LNCaP clone FGC (cell line): ENCODE results near the gene FOXA2.

Experiments
- DNase-seq: peaks from one replicate; pipeline ENCODE4 v3.0.0-alpha.2; 2011; ENCODE audit warnings: low read depth
- H3K4me3 ChIP-seq: 2 replicates; pipeline ENCODE4 v1.5.1; 2011; ENCODE audit warnings: mild to moderate bottlenecking, low read depth, low read length, control low read depth
- CTCF ChIP-seq: IDR thresholded peaks from 2 replicates; pipeline ENCODE4 v1.5.1; 2012; ENCODE audit warnings: mild to moderate bottlenecking; ENCODE audit not compliant: control insufficient read depth, insufficient read depth; ENCODE audit errors: extremely low read depth

Gene FOXA2

GRCh38 chr20:22546344-22546743 lies 38.0 kb downstream of the FOXA2 start:
- H3K4me3 ChIP-seq = no peak overlapping the region
- no peak for TF ChIP-seq CTCF
- DNase-seq = no peak

GRCh38 chr20:22545045-22545444 lies 39.3 kb downstream of the FOXA2 start:
- H3K4me3 ChIP-seq = no peak overlapping the region
- no peak for TF ChIP-seq CTCF
- no peak for DNase-seq

- no peak overlapping the region for H3K4me3 ChIP-seq
- no peak for DNase-seq
- TF ChIP-seq CTCF = no peak
Observed at GRCh38 chr20:22544462-22544861, 39.9 kb downstream of the FOXA2 start.

GRCh38 chr20:22542427-22542826 lies 41.9 kb downstream of the FOXA2 start:
- H3K4me3 ChIP-seq = no peak overlapping the region
- TF ChIP-seq CTCF = no peak
- DNase-seq = no peak

GRCh38 chr20:22540832-22541231 lies 43.5 kb downstream of the FOXA2 start:
- DNase-seq = no peak
- TF ChIP-seq CTCF = no peak
- no peak overlapping the region for H3K4me3 ChIP-seq

- DNase-seq = no peak
- H3K4me3 ChIP-seq = no peak overlapping the region
- TF ChIP-seq CTCF = no peak
Observed at GRCh38 chr20:22536956-22537756, 47.2 kb downstream of the FOXA2 start.
